HG02763 (cell line): ENCODE data around the gene RMDN3.

Experiments used
- ATAC-seq: cut with Tn5 transposase; IDR thresholded peaks from one replicate; pipeline ENCODE4 v1.9.1; 2021; ENCODE audit warnings: mild to moderate bottlenecking, moderate library complexity; ENCODE audit not compliant: unreplicated experiment

Gene RMDN3, protein sequence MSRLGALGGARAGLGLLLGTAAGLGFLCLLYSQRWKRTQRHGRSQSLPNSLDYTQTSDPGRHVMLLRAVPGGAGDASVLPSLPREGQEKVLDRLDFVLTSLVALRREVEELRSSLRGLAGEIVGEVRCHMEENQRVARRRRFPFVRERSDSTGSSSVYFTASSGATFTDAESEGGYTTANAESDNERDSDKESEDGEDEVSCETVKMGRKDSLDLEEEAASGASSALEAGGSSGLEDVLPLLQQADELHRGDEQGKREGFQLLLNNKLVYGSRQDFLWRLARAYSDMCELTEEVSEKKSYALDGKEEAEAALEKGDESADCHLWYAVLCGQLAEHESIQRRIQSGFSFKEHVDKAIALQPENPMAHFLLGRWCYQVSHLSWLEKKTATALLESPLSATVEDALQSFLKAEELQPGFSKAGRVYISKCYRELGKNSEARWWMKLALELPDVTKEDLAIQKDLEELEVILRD

GRCh38 chr15:40754883-40755811 lies at the start of gene RMDN3:
RMDN3 (minus strand) TSS chr15:40755254; CDS start chr15:40754783, 471 bp downstream.
- ATAC-seq, result peak; percentile 89

- no peak for ATAC-seq
These were observed 48.6 kb upstream of the RMDN3 start for GRCh38 chr15:40803688-40804087.

GRCh38 chr15:40803076-40803475 lies 48.0 kb upstream of the RMDN3 start:
- ATAC-seq, result no peak

- no peak for ATAC-seq
These were observed 44.5 kb upstream of the RMDN3 start for GRCh38 chr15:40799523-40799922.

DNA sequence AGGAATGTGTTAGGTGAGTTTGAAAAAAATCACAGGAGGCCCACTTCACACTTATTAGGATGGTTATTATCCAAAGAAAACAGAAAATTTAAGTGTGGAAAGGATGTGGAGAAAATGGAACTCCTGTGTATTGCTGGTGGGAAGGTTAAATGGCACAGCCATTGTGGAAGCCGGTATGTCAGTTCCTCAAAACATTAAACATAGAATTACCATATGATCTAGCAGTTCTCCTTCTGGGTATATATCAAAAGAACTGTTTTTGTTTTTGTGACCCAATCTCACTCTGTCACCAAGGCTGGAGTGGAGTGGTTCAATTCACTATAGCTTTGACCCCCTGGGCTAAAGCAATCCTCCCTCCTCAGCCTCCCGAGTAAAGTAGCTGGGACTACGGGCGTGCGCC lies 41.5 kb upstream of the RMDN3 start:
- ATAC-seq, result no peak

DNA sequence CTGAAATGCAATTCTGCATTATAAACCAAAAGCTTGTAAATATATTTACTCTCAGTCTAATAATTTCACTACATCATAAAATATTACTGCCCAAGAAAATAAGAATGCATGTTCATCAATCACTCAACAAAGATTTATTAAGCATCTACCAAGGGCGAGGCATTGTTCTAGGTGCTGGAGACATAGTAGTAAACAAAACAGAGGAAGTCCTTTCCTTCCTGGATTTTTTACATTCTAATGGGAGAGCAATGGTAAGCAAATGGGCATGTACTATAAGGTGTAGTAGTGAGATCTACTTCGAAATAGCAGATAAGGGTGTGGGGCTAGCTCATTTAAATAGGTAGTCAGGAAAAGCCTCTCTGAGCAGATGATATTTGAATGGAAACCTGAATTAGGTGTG lies 41.0 kb upstream of the RMDN3 start:
- ATAC-seq, result no peak

GRCh38 chr15:40793216-40793989 lies 38.3 kb upstream of the RMDN3 start:
- no peak for ATAC-seq

DNA sequence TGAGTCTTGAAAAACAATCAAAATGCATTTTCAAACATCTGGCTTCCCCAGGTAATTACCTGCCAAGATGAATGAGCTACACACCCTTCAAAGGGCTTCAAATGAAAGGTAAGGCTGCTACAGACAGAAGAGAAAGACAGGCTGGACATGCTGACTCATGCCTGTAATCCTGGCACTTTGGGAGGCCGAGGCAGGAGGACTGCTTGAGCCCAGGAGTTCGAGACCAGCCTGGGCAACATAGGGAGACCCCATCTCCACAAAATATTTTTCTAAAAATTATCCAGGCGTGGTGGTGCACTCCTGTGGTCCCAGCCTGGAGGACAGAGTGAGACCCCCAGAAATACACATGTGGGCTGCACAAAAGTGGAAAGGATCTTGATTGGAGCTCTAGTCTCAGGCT lies 37.3 kb upstream of the RMDN3 start:
- no peak for ATAC-seq

DNA sequence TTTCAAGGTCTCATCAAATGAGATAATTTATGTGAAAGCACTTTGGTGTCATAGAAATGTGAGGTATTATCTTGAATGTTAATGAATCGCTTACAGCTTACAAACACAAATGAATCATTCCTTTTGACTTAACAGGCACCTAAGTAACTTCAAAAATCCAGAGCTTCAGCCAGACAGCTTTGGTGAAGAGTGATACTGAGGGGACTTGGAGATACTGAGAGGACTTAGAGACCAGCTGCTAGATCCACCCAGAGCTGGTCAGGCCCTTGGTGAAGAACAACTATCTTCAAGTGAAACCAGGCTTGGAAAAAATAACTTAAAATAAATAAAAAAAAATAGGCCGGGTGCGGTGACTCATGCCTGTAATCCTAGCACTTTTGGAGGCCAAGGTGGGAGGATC lies 35.7 kb upstream of the RMDN3 start:
- ATAC-seq, result no peak

DNA sequence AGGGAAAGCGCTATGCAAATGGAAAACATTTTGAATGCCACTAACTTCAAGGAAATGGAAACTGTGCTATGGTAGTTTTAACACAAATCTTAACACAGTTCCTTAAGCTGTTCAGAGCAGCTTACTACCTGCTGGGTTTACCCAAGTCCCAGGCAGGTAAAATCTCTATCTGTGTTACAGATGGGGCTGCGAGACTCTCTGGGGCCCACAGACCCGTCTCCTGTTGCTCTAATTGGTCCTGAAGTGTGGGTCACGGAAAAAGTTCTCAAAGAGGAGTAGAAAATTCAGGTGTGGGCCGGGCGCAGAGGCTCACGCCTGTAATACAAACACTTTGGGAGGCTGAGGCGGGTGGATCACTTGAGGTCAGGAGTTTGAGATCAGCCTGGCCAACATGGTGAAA lies 34.9 kb upstream of the RMDN3 start:
- no peak for ATAC-seq

- ATAC-seq, result no peak
These were observed 34.1 kb upstream of the RMDN3 start for GRCh38 chr15:40789119-40789518.

GRCh38 chr15:40787991-40788390 lies 32.9 kb upstream of the RMDN3 start:
- ATAC-seq, result no peak

DNA sequence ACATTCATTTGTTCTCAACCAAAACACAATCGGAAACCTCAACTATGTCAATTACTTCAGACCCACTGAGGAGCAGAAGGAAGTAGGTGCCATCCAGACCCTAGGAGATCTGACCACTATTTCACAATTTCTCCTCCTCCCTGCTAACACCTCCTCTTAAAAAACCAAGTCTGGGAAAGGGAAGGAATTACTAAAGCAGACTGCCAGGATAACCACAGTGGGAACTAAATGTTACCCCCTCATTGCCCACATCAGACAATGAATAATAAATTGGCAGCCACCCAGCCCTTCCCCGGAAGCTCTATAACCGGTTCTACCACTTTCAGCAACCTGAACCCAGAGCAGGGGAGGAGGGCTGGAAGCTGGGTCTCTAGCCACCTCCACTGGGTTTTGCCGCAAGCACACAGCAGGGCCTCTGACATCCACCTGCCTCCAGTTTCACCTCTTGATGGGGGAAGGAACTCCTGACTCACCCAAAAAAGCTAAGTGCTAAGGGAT lies 32.3 kb upstream of the RMDN3 start:
- no peak for ATAC-seq

- ATAC-seq, result no peak
These were observed 30.8 kb upstream of the RMDN3 start for GRCh38 chr15:40785814-40786213.

DNA sequence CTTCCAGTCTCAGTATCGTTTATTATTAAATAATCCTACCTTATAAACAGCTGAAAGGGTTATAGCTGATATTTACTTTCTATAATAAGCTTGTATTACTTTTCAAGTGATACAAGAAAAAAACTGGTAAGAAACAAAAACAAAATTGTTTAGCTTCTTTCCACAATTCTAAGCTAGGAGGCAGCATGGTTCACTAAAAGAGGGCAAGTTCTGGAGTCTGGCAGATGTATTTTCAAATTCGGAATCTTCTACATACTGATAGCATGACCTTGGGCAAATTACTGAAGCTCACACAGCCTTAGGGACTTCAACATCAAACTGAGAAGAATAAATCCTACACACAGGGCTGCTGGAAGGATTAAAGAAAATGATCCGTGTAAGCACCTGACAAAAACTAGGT lies 30.1 kb upstream of the RMDN3 start:
- ATAC-seq, result no peak

DNA sequence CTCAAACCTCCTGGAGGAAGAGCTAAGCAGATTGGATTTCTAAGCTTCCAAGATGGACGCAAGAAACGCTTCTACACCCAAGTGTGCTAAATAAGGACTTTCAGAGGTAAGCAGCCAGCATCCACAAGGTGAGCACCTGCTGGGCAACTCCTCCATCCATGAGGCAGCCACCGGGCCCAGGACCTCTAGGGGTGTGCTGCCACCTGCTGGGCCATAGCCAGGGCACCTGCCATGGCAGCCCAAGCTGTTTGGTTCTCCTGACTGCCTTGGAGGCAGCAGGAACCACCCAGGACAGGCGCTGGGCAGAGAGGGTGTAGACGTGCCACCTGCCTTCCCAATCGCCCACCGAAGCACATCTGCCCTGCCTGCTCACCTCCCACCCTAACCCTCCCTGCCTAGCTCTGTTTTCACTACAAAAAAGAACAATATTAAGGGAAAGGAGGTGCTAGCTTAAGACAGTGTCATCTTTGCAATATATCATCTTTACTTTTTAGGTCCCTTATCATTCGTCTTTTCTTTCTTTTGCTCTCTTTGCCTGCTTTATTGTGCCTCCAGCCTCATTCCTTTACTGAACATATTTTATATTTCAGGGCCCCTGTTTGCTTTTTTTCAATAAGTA lies 27.7 kb upstream of the RMDN3 start:
- peak; percentile 84 for ATAC-seq

GRCh38 chr15:40776537-40777141 lies 21.6 kb upstream of the RMDN3 start:
- no peak for ATAC-seq

DNA sequence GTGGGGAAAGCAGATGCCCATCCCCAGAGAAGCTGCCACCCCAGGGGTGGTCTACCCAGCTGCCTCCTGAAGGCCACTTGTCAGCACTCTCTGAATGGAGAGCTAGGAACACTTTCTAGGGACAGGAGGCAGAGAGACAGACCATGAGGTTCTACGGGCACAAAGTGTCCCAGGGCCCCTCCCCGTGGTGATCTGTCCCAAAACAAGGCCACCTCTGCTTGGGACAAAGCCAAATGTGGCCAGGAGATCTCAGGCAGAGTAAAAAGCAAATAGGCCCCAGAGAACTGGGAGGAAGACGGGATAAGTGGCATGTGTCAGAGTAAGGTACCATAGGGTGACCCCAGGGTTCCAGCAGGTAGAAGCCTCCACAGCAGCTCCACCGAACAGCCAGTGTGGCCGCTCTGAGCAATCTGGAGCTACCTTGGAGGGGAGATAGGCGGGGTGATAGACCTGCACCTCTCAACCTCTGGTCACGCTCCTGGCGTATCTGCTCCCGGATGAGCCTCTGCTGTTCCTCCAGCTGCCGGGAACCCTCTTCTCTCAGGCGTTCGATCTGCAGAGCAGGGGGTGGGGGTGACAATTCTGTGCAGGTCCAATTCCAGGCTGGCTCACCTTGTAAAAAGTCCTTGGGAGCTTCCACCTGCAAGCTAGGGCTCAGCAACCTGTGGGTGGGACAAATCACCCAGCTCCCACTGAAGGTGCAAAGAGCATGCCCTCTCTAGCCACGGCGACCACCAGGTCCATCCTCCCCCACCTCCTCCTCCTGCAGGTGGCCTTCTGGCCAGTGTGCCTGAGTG lies 20.9 kb upstream of the RMDN3 start:
- no peak for ATAC-seq

DNA sequence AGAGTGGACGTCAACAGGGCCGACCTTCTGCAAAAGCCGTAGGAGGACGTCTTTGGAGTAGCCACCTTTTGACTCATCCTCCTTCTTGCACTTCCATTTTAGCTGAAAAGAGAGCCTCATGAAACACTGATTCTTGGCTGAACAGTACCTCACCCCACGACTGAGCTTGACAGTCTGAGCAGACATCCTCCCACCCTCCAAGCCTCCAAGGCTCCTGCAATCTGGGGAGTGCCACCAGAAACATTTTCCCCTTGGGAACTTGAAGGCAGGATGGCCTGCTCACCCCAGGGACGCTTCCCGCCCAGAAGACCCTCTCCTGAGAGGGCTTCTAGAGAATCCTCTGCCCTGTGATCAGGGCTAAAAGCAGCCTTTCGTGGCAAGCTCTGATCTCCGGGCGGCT lies 20.0 kb upstream of the RMDN3 start:
- ATAC-seq, result no peak
